Activated CD8-positive, alpha-beta memory T cell treated with anti-CD3 and anti-CD28 coated beads, Interleukin-2, amount 10 ng/mL, durations not matched to agents 7 days and 5 days (primary cell): ENCODE results near the gene NUCKS1. TPM values are rescaled to one million over a fixed set of nuclear protein-coding genes. Genes with fewer than 3 reads are reported as not detected.
A peak's percentile ranks its signal among the peaks of the same experiment; 100 is the strongest.

Experiments used
- ATAC-seq: fragments of 150-1000 bp; cut with Tn5 transposase; one replicate; pipeline ENCODE4 v1.10.0; 2021; ENCODE audit warnings: moderate library complexity
- CTCF ChIA-PET: fragments of 350-600 bp; sonication (Branson Sonifier 250); formaldehyde crosslinking; loops from one replicate; lab custom pipeline; 2021; ENCODE audit warnings: antibody characterized with exemption; lab: Charles Lee
- DNase-seq: peaks from one replicate; pipeline ENCODE4 v3.0.0-alpha.2; 2020
- H3K27ac Mint-ChIP-seq: one replicate; pipeline ENCODE4 v1.8.0; 2021; ENCODE audit warnings: mild to moderate bottlenecking, mixed read lengths
- H3K27me3 Mint-ChIP-seq: one replicate; pipeline ENCODE4 v1.8.0; 2021; ENCODE audit warnings: mixed read lengths
- H3K36me3 Mint-ChIP-seq: one replicate; pipeline ENCODE4 v1.8.0; 2021; ENCODE audit warnings: mild to moderate bottlenecking, mixed read lengths
- H3K4me1 Mint-ChIP-seq: one replicate; pipeline ENCODE4 v1.8.0; 2021; ENCODE audit warnings: mixed read lengths
- H3K4me3 Mint-ChIP-seq: one replicate; pipeline ENCODE4 v1.8.0; 2021; ENCODE audit warnings: mild to moderate bottlenecking, moderate library complexity, mixed read lengths
- H3K9me3 Mint-ChIP-seq: one replicate; pipeline ENCODE4 v1.8.0; 2022; ENCODE audit warnings: low read depth, mixed read lengths
- total RNA-seq, 2 experiments: library from RNA; stranded (reverse); gene quantifications; one replicate each; pipeline ENCODE4 v1.2.3, GENCODE V29; 2021

NUCKS1 gene
- total RNA-seq, 2 experiments from 2014 or later, result 179 to 211 TPM

DNA sequence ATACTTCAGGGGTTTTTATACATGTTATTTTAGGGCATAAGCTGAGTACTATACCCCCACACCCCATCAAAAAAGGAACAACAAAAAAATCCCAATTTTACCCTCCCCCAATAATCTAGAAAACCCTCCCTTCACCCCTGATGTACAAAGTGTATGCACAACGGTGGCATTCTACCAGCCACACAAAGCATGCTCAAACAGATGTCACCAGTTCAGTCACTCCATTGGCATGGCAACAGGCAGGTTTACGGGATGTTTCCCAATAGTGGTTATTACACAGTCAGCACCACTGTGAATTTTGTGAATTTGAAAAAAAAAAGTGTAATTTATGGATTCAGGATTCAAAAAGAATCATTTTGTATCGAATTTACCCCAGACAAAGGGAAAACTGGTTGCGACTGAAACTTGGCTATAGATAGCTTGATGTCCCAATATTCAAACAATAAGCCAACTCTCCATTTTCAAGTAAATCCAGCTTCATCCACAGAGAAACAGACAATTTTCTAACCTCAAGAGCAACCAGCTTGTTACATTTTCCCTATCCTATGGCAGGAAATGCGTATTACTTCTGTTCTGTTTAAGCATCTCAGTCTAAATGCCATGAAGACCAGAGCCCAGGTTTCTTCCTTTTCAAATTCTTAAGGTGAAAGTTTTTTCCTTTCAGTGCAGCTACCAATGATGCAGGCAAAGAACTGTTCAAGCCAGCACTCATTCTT is 35.6 kb downstream of the NUCKS1 start:
- no peak overlapping the region for H3K4me3 Mint-ChIP-seq
- H3K9me3 Mint-ChIP-seq, result no peaks in the 10 kb centered on the region
- DNase-seq (no peak), ATAC-seq (no peak)
- no peaks in the 10 kb centered on the region for H3K27me3 Mint-ChIP-seq
- peaks cover 41% of the 10 kb centered on the region for H3K36me3 Mint-ChIP-seq
- peaks cover 9% of the 10 kb centered on the region for H3K4me1 Mint-ChIP-seq
- peak overlapping the region; percentile 44 for H3K27ac Mint-ChIP-seq
- CTCF ChIA-PET, result interaction anchor here (0.5 to 9.5 kb wide), 6 partner anchors 17 to 895 kb away, joined by 3 to 153 read pairs (median 3); no protein-coding TSS in a partner anchor

DNA sequence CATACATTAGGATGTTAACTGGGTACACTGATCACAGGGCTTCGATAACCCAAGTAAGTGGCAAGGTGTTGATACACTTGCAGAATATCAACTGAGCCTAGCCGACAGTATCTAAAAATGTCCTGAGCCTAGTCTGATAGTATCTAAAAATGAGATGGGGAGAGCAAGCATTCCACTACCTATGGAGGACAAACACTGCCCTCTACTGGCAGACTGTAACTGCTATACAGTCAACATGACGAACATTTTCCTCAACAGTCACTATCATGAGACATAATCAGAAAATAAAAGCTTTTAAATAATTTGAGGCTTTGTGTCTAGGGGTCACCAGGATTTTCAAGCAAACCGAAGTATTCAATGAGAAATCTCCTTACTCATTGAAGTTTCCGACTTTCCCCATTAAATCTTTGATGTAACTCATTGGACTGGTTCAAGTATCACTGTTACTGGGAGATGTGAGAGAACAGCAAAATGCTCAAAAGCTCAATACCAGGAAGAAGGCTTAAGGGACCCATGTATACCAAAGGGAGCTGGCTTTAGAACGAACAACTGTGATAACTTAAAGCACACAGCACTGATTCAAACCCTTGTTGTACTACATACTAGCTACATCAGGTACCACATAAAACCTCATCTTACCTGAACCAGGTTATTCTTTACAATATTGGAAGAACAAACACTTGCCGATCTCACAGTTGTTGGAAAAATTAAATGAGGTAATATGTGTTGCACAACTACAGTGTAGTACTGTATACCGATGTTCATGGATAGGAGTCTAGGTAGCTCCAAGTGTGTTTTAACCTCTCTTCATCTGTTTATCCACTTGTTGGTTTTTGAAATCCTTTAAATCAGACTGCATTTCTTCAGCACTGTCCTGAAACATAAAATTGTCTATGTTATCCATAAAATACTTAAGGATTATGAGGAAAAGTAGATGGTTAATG is 38.6 kb downstream of the NUCKS1 start:
- Mint-ChIP-seq H3K27ac (peak overlapping the region; percentile 59), H3K36me3 (peaks cover 33% of the 10 kb centered on the region), H3K4me3 (no peak overlapping the region), H3K9me3 (no peaks in the 10 kb centered on the region), H3K4me1 (peaks cover 7% of the 10 kb centered on the region), H3K27me3 (no peaks in the 10 kb centered on the region)
- DNase-seq, result peak; percentile 70
- CTCF ChIA-PET, result interaction anchor here (0.6 to 9.5 kb wide), 38 partner anchors 8 to 266 kb away, joined by 3 to 153 read pairs (median 4); partner anchors contain the start of genes ELK4, NUCKS1, RAB29 and SLC45A3
- ATAC-seq, result peak; percentile 94

DNA sequence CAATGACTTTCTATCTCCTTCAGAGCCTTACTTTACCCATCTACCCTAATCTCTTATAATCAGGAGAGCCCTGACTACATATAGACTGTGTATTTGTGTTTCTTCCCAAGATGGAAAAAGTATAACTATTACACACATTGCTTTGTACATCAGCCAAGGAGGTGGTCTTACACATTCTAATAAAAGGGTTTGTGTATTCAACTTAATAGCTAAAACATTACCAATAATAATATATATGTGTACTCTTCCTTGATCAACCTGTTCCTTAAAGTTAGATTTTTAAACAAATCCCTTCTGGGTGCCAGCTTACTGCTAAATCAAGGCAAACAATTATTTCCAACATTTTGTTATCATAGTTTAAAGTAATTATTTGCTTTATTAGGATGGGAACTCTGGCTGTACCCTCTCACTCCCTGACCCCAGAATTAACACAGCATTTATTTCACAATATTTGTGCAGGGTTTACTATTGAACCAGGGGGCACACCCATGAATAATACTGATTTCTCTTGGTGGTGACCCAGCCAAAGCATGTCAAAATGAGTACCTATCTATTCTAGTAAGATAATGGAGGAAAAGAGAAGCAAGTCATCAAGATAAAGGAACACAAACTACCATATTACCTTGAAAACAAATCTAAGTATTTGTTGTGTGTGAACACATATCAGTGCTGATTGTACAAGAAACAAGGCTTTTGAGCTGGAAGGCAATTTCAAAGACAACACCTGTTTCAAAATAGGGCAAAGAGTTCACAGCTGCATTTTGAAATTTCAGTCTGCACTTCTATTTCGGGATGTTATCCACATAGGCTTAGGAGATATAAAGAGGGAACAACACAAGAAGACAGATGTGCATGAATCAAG is 39.5 kb downstream of the NUCKS1 start:
- peaks cover 25% of the 10 kb centered on the region for H3K36me3 Mint-ChIP-seq
- DNase-seq, result no peak
- H3K9me3 Mint-ChIP-seq, result no peaks in the 10 kb centered on the region
- H3K4me1 Mint-ChIP-seq, result peaks cover 7% of the 10 kb centered on the region
- no peak for ATAC-seq
- peak overlapping the region; percentile 34 for H3K27ac Mint-ChIP-seq
- CTCF ChIA-PET, result interaction anchor here (1.0 to 9.5 kb wide), 25 partner anchors 9 to 186 kb away, joined by 3 to 153 read pairs (median 6); partner anchors contain the start of genes ELK4 and SLC45A3
- no peak overlapping the region for H3K4me3 Mint-ChIP-seq
- no peaks in the 10 kb centered on the region for H3K27me3 Mint-ChIP-seq

DNA sequence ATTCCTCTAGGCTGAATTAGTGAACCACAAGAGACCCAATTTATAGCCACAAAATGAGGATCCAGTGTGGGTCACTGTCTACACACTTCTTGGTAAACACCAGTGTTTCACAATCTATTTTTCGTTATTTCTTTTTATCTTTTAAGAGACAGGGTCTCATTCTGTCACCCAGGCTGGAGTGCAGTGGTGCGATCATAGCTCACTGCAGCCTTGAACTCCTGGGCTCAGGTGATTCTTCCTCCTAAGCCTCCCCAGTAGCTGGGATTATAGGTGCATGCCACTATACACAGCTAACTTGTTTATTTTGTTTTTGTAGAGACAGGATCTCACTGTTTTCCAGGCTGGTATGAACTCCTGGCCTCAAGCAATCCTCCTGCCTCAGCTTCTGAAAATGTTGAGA is 40.3 kb downstream of the NUCKS1 start:
- no peak for ATAC-seq
- H3K9me3 Mint-ChIP-seq, result no peaks in the 10 kb centered on the region
- no peak overlapping the region for H3K4me3 Mint-ChIP-seq

DNA sequence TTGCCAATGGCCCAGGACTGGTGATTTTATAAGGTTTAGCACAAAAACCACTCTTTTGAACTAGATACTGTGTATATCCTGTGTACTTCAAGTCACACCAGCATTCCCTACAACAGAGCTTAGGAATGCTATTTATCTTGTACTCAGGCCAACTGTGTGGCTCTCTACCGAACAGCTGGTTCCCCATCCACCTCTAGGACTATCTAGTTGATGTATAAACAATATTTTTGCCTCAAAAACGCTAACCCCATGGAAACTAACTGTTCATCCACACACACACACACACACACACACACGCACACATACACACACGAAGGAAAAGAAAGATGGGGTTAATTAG is 41.0 kb downstream of the NUCKS1 start:
- CTCF ChIA-PET, result interaction anchor here (0.7 to 9.5 kb wide), 9 partner anchors 8 to 180 kb away, joined by 3 to 153 read pairs (median 5); no protein-coding TSS in a partner anchor
- Mint-ChIP-seq H3K36me3 (peaks cover 23% of the 10 kb centered on the region), H3K4me3 (no peak overlapping the region), H3K4me1 (peaks cover 8% of the 10 kb centered on the region), H3K27me3 (no peaks in the 10 kb centered on the region), H3K9me3 (no peaks in the 10 kb centered on the region), H3K27ac (no peak overlapping the region)
- DNase-seq, result no peak
- no peak for ATAC-seq

More for the DNA sequence above, 40.3 kb downstream of the NUCKS1 start:
- CTCF ChIA-PET, result interaction anchor here (1.1 to 9.5 kb wide), 12 partner anchors 9 to 180 kb away, joined by 3 to 153 read pairs (median 6); no protein-coding TSS in a partner anchor
- peaks cover 23% of the 10 kb centered on the region for H3K36me3 Mint-ChIP-seq
- H3K27me3 Mint-ChIP-seq, result no peaks in the 10 kb centered on the region
- peaks cover 10% of the 10 kb centered on the region for H3K4me1 Mint-ChIP-seq
- H3K27ac Mint-ChIP-seq, result no peak overlapping the region
- DNase-seq, result no peak

DNA sequence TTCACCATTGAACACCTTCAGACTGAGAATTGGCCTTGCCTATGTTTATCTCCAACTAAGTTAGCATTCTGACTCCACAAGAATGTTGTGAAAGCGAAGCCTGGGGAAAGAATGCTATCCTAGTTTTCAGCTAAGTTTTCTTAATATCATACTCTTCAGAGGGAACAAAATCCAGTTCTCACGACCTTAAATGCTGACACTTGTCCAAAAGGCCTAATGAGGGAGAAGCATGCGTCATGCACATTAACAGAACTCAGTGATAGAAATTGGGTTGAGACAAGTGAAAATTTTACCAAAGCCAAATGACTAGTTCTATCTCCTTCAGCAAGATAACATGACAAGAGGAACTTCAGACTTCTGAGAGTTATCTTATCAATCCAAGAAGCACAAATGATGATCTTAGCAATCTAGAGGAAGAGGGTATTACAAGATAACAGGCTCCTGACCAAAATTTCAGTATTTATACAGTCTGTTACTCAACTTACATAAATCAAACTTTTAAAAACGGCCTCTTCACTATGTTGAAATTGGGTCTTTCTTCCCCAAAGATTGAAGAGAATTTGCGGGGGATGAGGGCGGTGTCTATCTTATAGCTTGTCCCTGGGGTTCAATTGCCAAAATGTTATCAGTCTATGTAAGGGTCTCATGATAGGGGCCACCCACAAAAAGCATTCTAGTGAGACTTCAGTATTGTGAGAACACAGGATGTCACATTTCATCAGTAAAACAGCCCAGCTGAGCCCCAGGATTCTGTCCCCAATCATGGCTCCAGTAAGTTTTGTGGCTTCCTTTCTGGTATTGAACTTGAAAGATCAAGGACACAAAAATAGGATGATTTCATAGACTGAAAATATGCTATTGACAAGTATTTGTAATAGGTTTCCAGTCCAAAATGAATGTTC is 43.1 kb downstream of the NUCKS1 start:
- H3K9me3 Mint-ChIP-seq, result no peaks in the 10 kb centered on the region
- peaks cover 23% of the 10 kb centered on the region for H3K36me3 Mint-ChIP-seq
- H3K27me3 Mint-ChIP-seq, result no peaks in the 10 kb centered on the region
- ATAC-seq (no peak), DNase-seq (no peak)
- CTCF ChIA-PET, result interaction anchor here (0.5 to 9.5 kb wide), 3 partner anchors 49 to 78 kb away, joined by 4 to 153 read pairs (median 6); no protein-coding TSS in a partner anchor
- no peak overlapping the region for H3K4me3 Mint-ChIP-seq
- H3K4me1 Mint-ChIP-seq, result peaks cover 8% of the 10 kb centered on the region
- no peak overlapping the region for H3K27ac Mint-ChIP-seq

DNA sequence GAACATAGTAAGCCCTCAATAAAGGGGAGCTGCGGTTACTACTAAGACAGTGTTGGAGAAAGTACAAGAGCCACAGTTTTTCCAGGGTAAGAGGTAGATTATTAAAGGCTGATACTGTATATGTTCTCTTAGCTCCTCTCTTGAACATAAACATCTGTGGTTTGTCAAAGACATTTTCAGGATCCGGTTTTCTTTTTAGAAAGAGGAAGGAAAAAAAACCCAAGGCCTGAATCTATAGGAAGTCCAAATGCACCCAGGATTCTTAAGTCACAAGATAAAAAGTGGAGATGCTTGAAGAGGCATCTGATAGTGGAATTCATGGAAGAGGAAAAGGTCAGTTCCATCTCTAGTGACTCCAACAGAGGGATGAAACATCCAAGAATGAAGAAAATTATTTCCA is 45.1 kb downstream of the NUCKS1 start:
- H3K9me3 Mint-ChIP-seq, result no peaks in the 10 kb centered on the region
- CTCF ChIA-PET, result no interaction called here
- no peak overlapping the region for H3K4me3 Mint-ChIP-seq
- no peak overlapping the region for H3K27ac Mint-ChIP-seq
- no peak for ATAC-seq
- peaks cover 12% of the 10 kb centered on the region for H3K36me3 Mint-ChIP-seq
- H3K4me1 Mint-ChIP-seq, result peaks cover 2% of the 10 kb centered on the region
- no peaks in the 10 kb centered on the region for H3K27me3 Mint-ChIP-seq
- no peak for DNase-seq

DNA sequence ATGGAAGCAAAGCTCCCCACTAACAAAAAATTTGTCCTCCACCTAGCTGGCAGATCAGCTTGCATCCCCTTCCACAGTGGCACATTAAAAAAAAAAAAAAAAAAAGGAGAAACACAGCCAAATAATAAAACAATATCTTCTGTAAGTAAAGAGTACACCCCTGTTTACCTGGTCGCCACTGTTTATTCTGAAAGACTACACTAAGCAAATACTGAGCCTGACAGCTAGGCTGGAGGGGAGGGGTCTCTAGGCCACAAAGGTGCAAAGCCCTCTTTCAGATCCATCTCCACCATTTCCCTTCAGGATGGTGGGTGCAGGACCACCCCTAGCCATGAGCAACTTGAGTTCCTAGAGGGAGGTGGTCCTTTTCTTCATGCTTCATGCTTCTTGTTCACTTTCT is 46.9 kb downstream of the NUCKS1 start:
- Mint-ChIP-seq H3K4me1 (peaks cover 2% of the 10 kb centered on the region), H3K9me3 (no peaks in the 10 kb centered on the region)
- CTCF ChIA-PET, result interaction anchor here (0.8 to 3.0 kb wide), 5 partner anchors 9 to 44 kb away, joined by 3 to 10 read pairs (median 3); partner anchors contain the start of gene SLC45A3

DNA sequence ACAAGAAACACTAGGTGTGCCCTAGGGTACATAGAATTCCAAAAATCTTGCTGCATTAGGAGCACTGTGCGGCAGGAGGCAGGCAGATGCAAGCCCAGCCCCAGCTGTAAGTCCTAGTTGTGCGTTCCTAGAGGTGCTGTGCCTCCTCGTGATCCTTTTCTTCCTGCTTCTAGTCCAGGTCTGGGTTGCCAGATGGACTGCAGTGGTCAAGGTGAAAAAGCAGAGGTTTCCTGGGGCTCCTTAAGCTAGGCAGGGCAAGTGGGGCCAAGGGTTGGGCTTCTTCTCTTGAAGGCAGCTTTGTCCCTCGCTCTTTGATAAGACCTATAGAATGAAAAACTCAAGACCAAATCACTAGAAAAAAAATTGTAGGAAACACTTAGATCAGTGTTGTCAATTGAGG is 48.1 kb downstream of the NUCKS1 start:
- Mint-ChIP-seq H3K4me1 (peaks cover 2% of the 10 kb centered on the region), H3K27me3 (peaks cover 10% of the 10 kb centered on the region), H3K9me3 (no peaks in the 10 kb centered on the region), H3K4me3 (no peak overlapping the region), H3K36me3 (peaks cover 5% of the 10 kb centered on the region), H3K27ac (no peak overlapping the region)
- DNase-seq, result no peak
- no peak for ATAC-seq
- CTCF ChIA-PET, result interaction anchor here (1.1 to 3.6 kb wide), 4 partner anchors 9 to 81 kb away, joined by 3 to 25 read pairs (median 8); no protein-coding TSS in a partner anchor

More for the DNA sequence above, 46.9 kb downstream of the NUCKS1 start:
- Mint-ChIP-seq H3K27ac (no peak overlapping the region), H3K4me3 (no peak overlapping the region), H3K36me3 (peaks cover 6% of the 10 kb centered on the region), H3K27me3 (no peaks in the 10 kb centered on the region)
- ATAC-seq, result no peak
- DNase-seq, result no peak

DNA sequence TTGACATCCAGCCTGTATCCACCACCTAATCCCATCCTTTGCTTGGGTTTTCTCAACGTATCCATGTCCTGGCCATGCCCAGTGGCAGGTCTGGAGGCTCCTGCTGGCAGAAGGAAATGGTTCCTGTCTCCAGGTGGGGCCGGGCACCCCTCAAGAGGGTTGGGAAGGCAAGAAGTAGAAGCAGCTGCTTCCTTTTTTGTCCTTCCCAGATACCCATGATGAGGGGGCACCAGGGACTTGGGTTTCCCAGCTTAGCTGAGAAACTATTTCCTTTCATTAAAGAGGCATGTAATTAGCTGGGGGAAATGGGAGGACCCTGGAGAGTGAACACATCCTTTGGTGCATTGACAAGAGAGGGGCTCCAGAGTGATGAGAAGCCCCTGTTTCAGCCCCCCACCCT is 48.6 kb downstream of the NUCKS1 start:
- CTCF ChIA-PET, result interaction anchor here (1.1 to 3.6 kb wide), 6 partner anchors 9 to 81 kb away, joined by 3 to 25 read pairs (median 4); no protein-coding TSS in a partner anchor
- DNase-seq (no peak), ATAC-seq (no peak)
- no peaks in the 10 kb centered on the region for H3K36me3 Mint-ChIP-seq
- H3K4me1 Mint-ChIP-seq, result peaks cover 2% of the 10 kb centered on the region
- no peak overlapping the region for H3K27ac Mint-ChIP-seq
- H3K27me3 Mint-ChIP-seq, result peaks cover 14% of the 10 kb centered on the region
- H3K9me3 Mint-ChIP-seq, result no peaks in the 10 kb centered on the region
- no peak overlapping the region for H3K4me3 Mint-ChIP-seq

DNA sequence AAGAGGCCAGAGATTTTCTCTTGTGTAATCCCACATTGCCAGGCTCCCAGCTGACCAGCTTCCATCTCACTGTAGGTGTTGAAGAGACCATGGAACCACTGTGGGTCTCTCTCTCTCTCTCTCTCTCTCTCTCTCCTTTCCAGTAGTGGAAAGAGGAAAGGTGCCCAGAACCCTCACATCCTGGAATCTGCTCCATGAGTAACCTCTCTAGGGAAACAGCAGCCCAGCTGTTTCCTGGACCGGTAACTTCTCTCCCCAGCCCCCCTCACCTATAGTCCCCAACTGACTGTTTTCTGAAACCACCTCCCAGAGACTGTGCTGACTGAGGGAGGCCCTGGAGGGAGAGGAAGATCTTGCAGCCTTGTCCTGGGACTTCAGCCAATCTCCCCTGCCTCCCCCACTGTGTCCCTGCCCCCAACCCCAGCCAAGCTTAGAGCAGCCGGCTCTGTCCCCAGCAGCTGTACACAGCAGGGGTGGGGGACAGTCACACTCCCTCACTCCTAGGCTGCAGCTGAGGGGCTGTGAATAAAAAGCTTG is 49.0 kb downstream of the NUCKS1 start:
- CTCF ChIA-PET, result interaction anchor here (1.2 to 3.6 kb wide), 5 partner anchors 10 to 45 kb away, joined by 3 to 25 read pairs (median 5); no protein-coding TSS in a partner anchor
- Mint-ChIP-seq H3K9me3 (no peaks in the 10 kb centered on the region), H3K4me3 (no peak overlapping the region), H3K27ac (no peak overlapping the region), H3K27me3 (peaks cover 16% of the 10 kb centered on the region), H3K36me3 (no peaks in the 10 kb centered on the region), H3K4me1 (peaks cover 2% of the 10 kb centered on the region)
- no peak for ATAC-seq
- no peak for DNase-seq
